Right lobe of liver (tissue), 4 donors: Measurements from ENCODE around the gene AMT.

ENCODE experiments used
- CTCF ChIP-seq, 4 donors: fragments of 200-600 bp in 3 of 4; fragments of 450-650 bp in 1 of 4; IDR thresholded peaks; one replicate each; pipeline versions ENCODE4 v1.5.1 to v1.8.0; 2016 to 2022; ENCODE audit warnings: antibody characterized with exemption in 4 of 4, mild to moderate bottlenecking in 2 of 4
- POLR2A ChIP-seq: fragments of 450-650 bp; IDR thresholded peaks from one replicate; pipeline ENCODE4 v1.6.1; 2017; ENCODE audit warnings: antibody characterized with exemption, mild to moderate bottlenecking
- donor health status: DM: no; HTN: no; CAD: no.
- donor health status: DM: no; HTN: no; CAD: no.
- donor health status: DM: no; HTN: yes; CAD: no.

GRCh38 chr3:49411968-49412631 lies 10.2 kb downstream of the AMT start, which contains the start of the genes RHOA and TCTA:
- TF ChIP-seq CTCF (IDR thresholded peaks at IDR 0.05) (no peak), POLR2A (peak; percentile 91)
